ENCODE data around the gene KDM4B. TPM values are rescaled to one million over a fixed set of nuclear protein-coding genes. Genes with fewer than 3 reads are reported as not detected.

Gene KDM4B
- total and polyA plus RNA-seq, 3 donors from 2014 or later: 33.3 to 72.7 (median 67.7) TPM

DNA sequence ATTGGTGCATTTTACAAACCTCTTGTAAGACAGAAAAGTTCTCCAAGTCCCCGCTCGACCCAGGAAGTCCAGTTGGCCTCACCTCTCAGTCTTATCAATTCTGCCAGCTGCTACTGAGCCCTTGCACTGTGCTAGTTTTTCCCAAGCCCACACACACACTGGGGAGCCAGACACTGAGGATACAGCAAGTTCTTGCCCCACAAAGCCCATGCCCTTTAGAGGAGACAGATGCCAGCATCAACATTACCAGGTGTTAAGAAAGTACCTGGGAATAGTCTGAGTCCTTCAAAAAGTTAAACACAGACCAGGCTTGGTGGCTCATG, 196.7 kb downstream of the KDM4B start:
- no peak for TF ChIP-seq POLR2A (IDR thresholded peaks at IDR 0.05)
- TF ChIP-seq, protein P1, sequence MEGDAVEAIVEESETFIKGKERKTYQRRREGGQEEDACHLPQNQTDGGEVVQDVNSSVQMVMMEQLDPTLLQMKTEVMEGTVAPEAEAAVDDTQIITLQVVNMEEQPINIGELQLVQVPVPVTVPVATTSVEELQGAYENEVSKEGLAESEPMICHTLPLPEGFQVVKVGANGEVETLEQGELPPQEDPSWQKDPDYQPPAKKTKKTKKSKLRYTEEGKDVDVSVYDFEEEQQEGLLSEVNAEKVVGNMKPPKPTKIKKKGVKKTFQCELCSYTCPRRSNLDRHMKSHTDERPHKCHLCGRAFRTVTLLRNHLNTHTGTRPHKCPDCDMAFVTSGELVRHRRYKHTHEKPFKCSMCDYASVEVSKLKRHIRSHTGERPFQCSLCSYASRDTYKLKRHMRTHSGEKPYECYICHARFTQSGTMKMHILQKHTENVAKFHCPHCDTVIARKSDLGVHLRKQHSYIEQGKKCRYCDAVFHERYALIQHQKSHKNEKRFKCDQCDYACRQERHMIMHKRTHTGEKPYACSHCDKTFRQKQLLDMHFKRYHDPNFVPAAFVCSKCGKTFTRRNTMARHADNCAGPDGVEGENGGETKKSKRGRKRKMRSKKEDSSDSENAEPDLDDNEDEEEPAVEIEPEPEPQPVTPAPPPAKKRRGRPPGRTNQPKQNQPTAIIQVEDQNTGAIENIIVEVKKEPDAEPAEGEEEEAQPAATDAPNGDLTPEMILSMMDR (IDR thresholded peaks at IDR 0.05): no peak
- no peaks in the 10 kb centered on the region for H3K27me3 ChIP-seq
- no peak overlapping the region for H3K4me3 ChIP-seq
- H3K4me1 ChIP-seq: no peaks in the 10 kb centered on the region
- intact Hi-C loops (cut with DNase I; ENCODE audit: low total_unique reads): no loop called here
- no peaks in the 10 kb centered on the region for H3K36me3 ChIP-seq (ENCODE audit: low read depth, missing control alignments)
- 72 to 81% methylated on average over 2 of the region's 2 CpGs for WGBS, 2 donors
- H3K9me3 ChIP-seq: no peaks in the 10 kb centered on the region
- no peak overlapping the region for H3K27ac ChIP-seq
- no peak for DNase-seq

DNA sequence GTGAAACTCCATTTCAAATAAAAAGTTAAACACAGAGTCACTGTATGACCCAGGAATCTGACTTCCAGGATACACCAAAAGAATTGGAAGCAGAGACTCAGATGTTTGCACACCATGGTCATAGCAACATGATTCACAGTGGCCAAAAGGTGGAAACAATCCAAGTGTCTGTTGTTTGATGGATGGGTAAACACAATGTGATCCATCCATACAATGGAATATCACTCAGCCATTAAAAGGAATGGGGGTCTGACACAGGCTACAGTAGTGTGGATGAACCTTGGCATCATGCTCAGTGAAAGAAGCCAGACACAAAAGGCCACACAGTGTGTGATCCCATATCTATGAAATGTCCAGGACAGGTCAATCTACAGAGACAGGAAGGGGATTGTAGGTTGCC, 197.3 kb downstream of the KDM4B start:
- Histone ChIP-seq H3K27me3 (no peaks in the 10 kb centered on the region), H3K4me3 (no peak overlapping the region), H3K36me3 (ENCODE audit: low read depth, missing control alignments) (no peaks in the 10 kb centered on the region), H3K27ac (no peak overlapping the region), H3K9me3 (no peaks in the 10 kb centered on the region), H3K4me1 (no peaks in the 10 kb centered on the region)
- no peak for DNase-seq
- TF ChIP-seq, protein P1 (IDR thresholded peaks at IDR 0.05): no peak
- TF ChIP-seq POLR2A (IDR thresholded peaks at IDR 0.05): no peak
- intact Hi-C loops (cut with DNase I; ENCODE audit: low total_unique reads): no loop called here

DNA sequence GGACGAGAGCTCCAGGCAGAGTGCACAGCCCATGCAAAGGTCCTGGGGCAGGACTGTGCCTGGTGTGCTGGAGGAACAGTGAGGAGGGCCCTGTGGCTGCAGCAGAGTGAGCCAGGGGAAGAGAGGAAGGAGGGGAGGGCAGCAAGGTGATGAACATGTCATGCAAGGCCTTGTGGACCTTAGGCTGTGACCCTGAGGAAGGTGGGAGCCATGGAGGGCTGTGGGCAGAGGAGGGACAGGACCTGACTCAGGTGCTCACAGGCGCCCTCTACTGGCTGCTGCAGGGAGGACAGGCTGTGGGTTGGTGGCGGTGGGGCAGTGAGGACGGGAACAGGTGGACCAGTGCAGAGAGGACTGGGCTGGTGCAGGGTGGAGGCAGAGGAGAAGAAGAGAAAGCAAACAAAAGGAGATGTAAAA, 201.4 kb downstream of the KDM4B start:
- WGBS, 2 donors: 69 to 75% methylated on average over 4 of the region's 4 CpGs

DNA sequence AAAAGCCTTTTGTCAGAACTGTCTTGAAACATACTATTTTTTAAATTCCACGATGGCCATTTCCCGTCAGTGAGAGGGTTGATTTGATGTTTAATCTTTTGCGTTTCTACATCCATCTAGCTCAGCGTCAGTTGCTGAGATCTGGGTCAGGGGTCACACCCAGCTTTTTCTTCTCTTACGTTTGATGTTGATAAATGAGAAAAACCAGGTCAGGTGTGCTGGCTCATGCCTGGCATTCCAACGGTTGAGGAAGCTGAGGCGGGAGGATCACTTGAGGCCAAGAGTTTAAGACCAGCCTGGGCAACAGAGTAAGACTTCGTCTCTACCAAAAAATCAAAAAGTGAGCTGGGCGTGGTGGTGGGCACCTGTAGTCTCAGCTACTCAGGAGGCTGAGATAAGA, 202.8 kb downstream of the KDM4B start:
- H3K27me3 ChIP-seq: no peaks in the 10 kb centered on the region
- intact Hi-C loops (cut with DNase I; ENCODE audit: low total_unique reads): no loop called here
- H3K4me1 ChIP-seq: no peaks in the 10 kb centered on the region
- DNase-seq: no peak
- no peak for TF ChIP-seq POLR2A (IDR thresholded peaks at IDR 0.05)
- TF ChIP-seq, protein P1 (IDR thresholded peaks at IDR 0.05): no peak
- no peaks in the 10 kb centered on the region for H3K9me3 ChIP-seq
- H3K36me3 ChIP-seq (ENCODE audit: low read depth, missing control alignments): no peaks in the 10 kb centered on the region
- 71 to 74% methylated on average over 9 of the region's 9 CpGs for WGBS, 2 donors
- no peak overlapping the region for H3K27ac ChIP-seq
- no peak overlapping the region for H3K4me3 ChIP-seq

More for the DNA sequence above, 201.4 kb downstream of the KDM4B start:
- no peak overlapping the region for H3K27ac ChIP-seq
- TF ChIP-seq, protein P1 (IDR thresholded peaks at IDR 0.05): peak in 1 of 3 experiments; percentile 40
- TF ChIP-seq POLR2A (IDR thresholded peaks at IDR 0.05): no peak
- H3K27me3 ChIP-seq: no peaks in the 10 kb centered on the region
- no peak for DNase-seq
- H3K9me3 ChIP-seq: no peaks in the 10 kb centered on the region
- no peaks in the 10 kb centered on the region for H3K4me1 ChIP-seq
- intact Hi-C loops (cut with DNase I; ENCODE audit: low total_unique reads): no loop called here
- no peaks in the 10 kb centered on the region for H3K36me3 ChIP-seq (ENCODE audit: low read depth, missing control alignments)
- H3K4me3 ChIP-seq: no peak overlapping the region

GRCh38 chr19:5172859-5173630, 204.1 kb downstream of the KDM4B start:
- intact Hi-C loops (cut with DNase I; ENCODE audit: low total_unique reads): no loop called here
- TF ChIP-seq, protein P1 (IDR thresholded peaks at IDR 0.05): no peak
- TF ChIP-seq POLR2A (IDR thresholded peaks at IDR 0.05): no peak
- H3K4me1 ChIP-seq: no peaks in the 10 kb centered on the region
- no peak for DNase-seq
- H3K36me3 ChIP-seq (ENCODE audit: low read depth, missing control alignments): no peaks in the 10 kb centered on the region
- H3K27ac ChIP-seq: no peak overlapping the region
- WGBS, 2 donors: 76 to 78% methylated on average over 8 of the region's 8 CpGs
- no peak overlapping the region for H3K4me3 ChIP-seq
- H3K27me3 ChIP-seq: no peaks in the 10 kb centered on the region
- H3K9me3 ChIP-seq: no peaks in the 10 kb centered on the region
